OCI-LY1 (cell line): Measurements from ENCODE around the gene ATG7.
A peak's percentile ranks its signal among the peaks of the same experiment; 100 is the strongest.

Experiments used
- H2AFZ ChIP-seq: fragments of 200-600 bp; sonication (generic), shearing (Covaris generic); 2 replicates; pipeline ENCODE4 v1.6.0; 2014; ENCODE audit warnings: antibody characterized with exemption, mild to moderate bottlenecking, low read length
- H3F3A ChIP-seq: fragments of 200-600 bp; sonication (generic), shearing (Covaris generic); 2 replicates; pipeline ENCODE4 v1.6.0; 2014; ENCODE audit warnings: mild to moderate bottlenecking, antibody characterized with exemption, low read length, moderate library complexity; ENCODE audit not compliant: insufficient read depth
- H3K27ac ChIP-seq: fragments of 200-600 bp; sonication (generic); 2 replicates; pipeline ENCODE4 v1.5.1; 2014; ENCODE audit warnings: low read length, mixed run types, mild to moderate bottlenecking, low read depth; ENCODE audit not compliant: poor library complexity, severe bottlenecking
- H3K27me3 ChIP-seq: fragments of 200-600 bp; sonication (generic); 2 replicates; pipeline ENCODE4 v1.6.0; 2014; ENCODE audit warnings: antibody characterized with exemption, mild to moderate bottlenecking, low read length, moderate library complexity; ENCODE audit not compliant: insufficient read depth
- H3K36me3 ChIP-seq: fragments of 200-600 bp; sonication (generic); 2 replicates; pipeline ENCODE4 v1.6.1; 2014; ENCODE audit warnings: mild to moderate bottlenecking, antibody characterized with exemption, low read length, moderate library complexity, mixed read lengths; ENCODE audit not compliant: insufficient read depth
- H3K4me1 ChIP-seq: fragments of 200-600 bp; sonication (generic); 2 replicates; pipeline ENCODE4 v1.5.1; 2014; ENCODE audit warnings: mild to moderate bottlenecking, low read length, moderate library complexity; ENCODE audit not compliant: insufficient read depth, severe bottlenecking
- H3K4me2 ChIP-seq: fragments of 200-600 bp; sonication (generic), shearing (Covaris generic); 2 replicates; pipeline ENCODE4 v1.6.1; 2014; ENCODE audit warnings: low read length
- H3K4me3 ChIP-seq: fragments of 200-600 bp; sonication (generic); 2 replicates; pipeline ENCODE4 v1.5.1; 2014; ENCODE audit warnings: low read length, low read depth, mild to moderate bottlenecking, mixed read lengths; ENCODE audit not compliant: poor library complexity, severe bottlenecking
- H3K79me2 ChIP-seq: fragments of 200-600 bp; shearing (Covaris generic); 2 replicates; pipeline ENCODE4 v1.6.1; 2016; ENCODE audit warnings: mixed run types, low read length, mixed read lengths; ENCODE audit not compliant: insufficient read depth
- H3K9ac ChIP-seq: fragments of 200-600 bp; sonication (generic), shearing (Covaris generic); 2 replicates; pipeline ENCODE4 v1.6.1; 2014; ENCODE audit warnings: mild to moderate bottlenecking, low read length, mixed read lengths
- H3K9me2 ChIP-seq: fragments of 200-600 bp; sonication (generic), shearing (Covaris generic); 2 replicates; pipeline ENCODE4 v1.6.1; 2014; ENCODE audit warnings: low read depth, mild to moderate bottlenecking, low read length, mixed read lengths
- H3K9me3 ChIP-seq: fragments of 200-600 bp; shearing (Covaris generic); 2 replicates; pipeline ENCODE4 v1.6.1; 2014; ENCODE audit warnings: low read length, mixed read lengths
- H4K20me1 ChIP-seq: fragments of 200-600 bp; sonication (generic), shearing (Covaris generic); 2 replicates; pipeline ENCODE4 v1.6.0; 2016; ENCODE audit warnings: mild to moderate bottlenecking, low read length; ENCODE audit not compliant: insufficient read depth
- CTCF ChIP-seq: fragments of 200-600 bp; sonication (generic), shearing (Covaris generic); IDR thresholded peaks from 2 replicates; pipeline ENCODE4 v1.5.1; 2017; ENCODE audit warnings: mild to moderate bottlenecking, antibody characterized with exemption, low read length, moderate library complexity, mixed read lengths
- EZH2 ChIP-seq: fragments of 200-600 bp; sonication (generic), shearing (Covaris generic); IDR thresholded peaks from 2 replicates; pipeline ENCODE4 v1.8.0; 2017; ENCODE audit warnings: borderline replicate concordance, mixed run types, mild to moderate bottlenecking, antibody characterized with exemption, low read length, moderate library complexity, mixed read lengths

ATG7 gene

GRCh38 chr3:11604139-11604892 is 332.1 kb downstream of the ATG7 start:
- Histone ChIP-seq H3K27ac (peak overlapping the region; percentile 94), H3K36me3 (peaks cover 33% of the 10 kb centered on the region), H3K27me3 (no peaks in the 10 kb centered on the region), H3K79me2 (peaks cover 40% of the 10 kb centered on the region), H2AFZ (no peak overlapping the region), H3K4me1 (peaks cover 93% of the 10 kb centered on the region), H3K9me3 (no peaks in the 10 kb centered on the region), H4K20me1 (no peaks in the 10 kb centered on the region), H3K9ac (peak overlapping the region; percentile 63), H3K4me2 (peak overlapping the region; percentile 72), H3F3A (peaks cover 15% of the 10 kb centered on the region; the same call in 1 of the 2 replicates), H3K4me3 (peak overlapping the region; percentile 43), H3K9me2 (no peaks in the 10 kb centered on the region)
- no peak for TF ChIP-seq CTCF
- no peak for TF ChIP-seq EZH2

- no peaks in the 10 kb centered on the region for H3K27me3 ChIP-seq
- H3K9ac ChIP-seq, result no peak overlapping the region
- H3K27ac ChIP-seq, result peak overlapping the region; percentile 67
- H2AFZ ChIP-seq, result no peak overlapping the region
- H4K20me1 ChIP-seq, result no peaks in the 10 kb centered on the region
- H3K4me2 ChIP-seq, result peak overlapping the region; percentile 24; the same call in 1 of the 2 replicates
- no peak overlapping the region for H3K4me3 ChIP-seq
- H3K4me1 ChIP-seq, result peaks cover 97% of the 10 kb centered on the region
- peaks cover 40% of the 10 kb centered on the region for H3K79me2 ChIP-seq
- TF ChIP-seq CTCF (no peak), EZH2 (no peak)
- peaks cover 15% of the 10 kb centered on the region; the same call in 1 of the 2 replicates for H3F3A ChIP-seq
- H3K36me3 ChIP-seq, result peaks cover 25% of the 10 kb centered on the region
- H3K9me3 ChIP-seq, result no peaks in the 10 kb centered on the region
- H3K9me2 ChIP-seq, result no peaks in the 10 kb centered on the region
Observed at GRCh38 chr3:11605398-11605797, 333.2 kb downstream of the ATG7 start.

DNA sequence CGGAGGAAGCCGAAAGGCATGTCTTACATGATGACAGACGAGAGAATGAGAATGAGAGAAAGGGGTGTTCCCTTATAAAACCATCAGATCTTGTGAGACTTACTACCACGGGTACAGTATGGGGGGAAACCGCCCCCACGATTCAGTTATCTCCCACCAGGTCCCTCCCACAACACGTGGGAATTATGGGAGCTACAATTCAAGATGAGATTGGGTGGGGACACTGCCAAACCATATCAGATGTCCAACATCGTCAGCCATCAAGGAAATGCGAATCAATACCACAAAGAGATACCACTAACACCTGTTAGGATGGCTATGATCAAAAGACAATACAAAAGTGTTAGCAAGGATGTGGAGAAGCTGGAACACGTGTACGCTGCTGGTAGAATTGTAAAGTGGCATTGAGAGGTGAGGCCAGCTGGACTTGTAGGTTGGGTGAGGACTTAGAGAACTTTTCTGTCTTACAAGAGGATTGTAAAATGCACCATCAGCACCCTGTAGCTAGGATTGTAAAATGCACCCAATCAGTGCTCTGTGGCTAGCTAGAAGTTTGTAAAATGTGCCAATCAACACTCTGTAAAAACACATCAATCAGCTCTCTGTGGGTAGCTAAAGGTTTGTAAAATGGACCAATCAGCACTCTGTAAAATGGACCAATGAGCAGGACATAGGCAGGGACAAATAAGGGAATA is 334.0 kb downstream of the ATG7 start:
- Histone ChIP-seq H3K9ac (no peak overlapping the region; the same call in 1 of the 2 replicates), H3K4me2 (peak overlapping the region; percentile 19; the same call in 1 of the 2 replicates), H3F3A (peaks cover 15% of the 10 kb centered on the region; the same call in 1 of the 2 replicates), H3K36me3 (peaks cover 17% of the 10 kb centered on the region), H3K9me3 (no peaks in the 10 kb centered on the region), H3K9me2 (no peaks in the 10 kb centered on the region), H3K4me3 (no peak overlapping the region), H3K27ac (peak overlapping the region; percentile 67), H4K20me1 (no peaks in the 10 kb centered on the region), H3K27me3 (no peaks in the 10 kb centered on the region), H2AFZ (no peak overlapping the region), H3K79me2 (peaks cover 46% of the 10 kb centered on the region), H3K4me1 (peaks cover 97% of the 10 kb centered on the region)
- TF ChIP-seq EZH2 (no peak), CTCF (no peak)
